ENCODE results near the gene IER5.

The IER5 gene

GRCh38 chr1:181095260-181095659 lies 6.8 kb downstream of the IER5 start:
- H3K27ac ChIP-seq: no peak overlapping the region
- H3K27me3 ChIP-seq: peaks cover 20% of the 10 kb centered on the region
- H3K9me3 ChIP-seq: no peaks in the 10 kb centered on the region
- H3K4me1 ChIP-seq (ENCODE audit: control insufficient read depth in 1 of 2, insufficient read depth in 1 of 2, low read depth in 1 of 2, low read length in 1 of 2): peaks cover 10 to 11% of the 10 kb centered on the region in 2 experiments
- no peaks in the 10 kb centered on the region for H3K36me3 ChIP-seq
- TF ChIP-seq, protein P1, sequence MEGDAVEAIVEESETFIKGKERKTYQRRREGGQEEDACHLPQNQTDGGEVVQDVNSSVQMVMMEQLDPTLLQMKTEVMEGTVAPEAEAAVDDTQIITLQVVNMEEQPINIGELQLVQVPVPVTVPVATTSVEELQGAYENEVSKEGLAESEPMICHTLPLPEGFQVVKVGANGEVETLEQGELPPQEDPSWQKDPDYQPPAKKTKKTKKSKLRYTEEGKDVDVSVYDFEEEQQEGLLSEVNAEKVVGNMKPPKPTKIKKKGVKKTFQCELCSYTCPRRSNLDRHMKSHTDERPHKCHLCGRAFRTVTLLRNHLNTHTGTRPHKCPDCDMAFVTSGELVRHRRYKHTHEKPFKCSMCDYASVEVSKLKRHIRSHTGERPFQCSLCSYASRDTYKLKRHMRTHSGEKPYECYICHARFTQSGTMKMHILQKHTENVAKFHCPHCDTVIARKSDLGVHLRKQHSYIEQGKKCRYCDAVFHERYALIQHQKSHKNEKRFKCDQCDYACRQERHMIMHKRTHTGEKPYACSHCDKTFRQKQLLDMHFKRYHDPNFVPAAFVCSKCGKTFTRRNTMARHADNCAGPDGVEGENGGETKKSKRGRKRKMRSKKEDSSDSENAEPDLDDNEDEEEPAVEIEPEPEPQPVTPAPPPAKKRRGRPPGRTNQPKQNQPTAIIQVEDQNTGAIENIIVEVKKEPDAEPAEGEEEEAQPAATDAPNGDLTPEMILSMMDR (IDR thresholded peaks at IDR 0.05): no peak
- no peak overlapping the region for H3K4me3 ChIP-seq (ENCODE audit: low read depth in 1 of 2, low read length in 1 of 2)

- TF ChIP-seq, protein P1 (IDR thresholded peaks at IDR 0.05): no peak
- no peaks in the 10 kb centered on the region for H3K9me3 ChIP-seq
- no peak overlapping the region for H3K27ac ChIP-seq
- H3K36me3 ChIP-seq: no peaks in the 10 kb centered on the region
- peaks cover 25% of the 10 kb centered on the region for H3K27me3 ChIP-seq
- H3K4me3 ChIP-seq (ENCODE audit: low read depth in 1 of 2, low read length in 1 of 2): no peak overlapping the region
- peaks cover 5 to 6% of the 10 kb centered on the region in 2 experiments for H3K4me1 ChIP-seq (ENCODE audit: control insufficient read depth in 1 of 2, insufficient read depth in 1 of 2, low read depth in 1 of 2, low read length in 1 of 2)
Measured at GRCh38 chr1:181095763-181096184, 7.3 kb downstream of the IER5 start.

GRCh38 chr1:181097242-181097641 lies 8.7 kb downstream of the IER5 start:
- Histone ChIP-seq H3K4me3 (ENCODE audit: low read depth in 1 of 2, low read length in 1 of 2) (no peak overlapping the region), H3K4me1 (ENCODE audit: control insufficient read depth in 1 of 2, insufficient read depth in 1 of 2, low read depth in 1 of 2, low read length in 1 of 2) (no peaks in the 10 kb centered on the region), H3K27ac (no peak overlapping the region), H3K9me3 (no peaks in the 10 kb centered on the region), H3K36me3 (no peaks in the 10 kb centered on the region), H3K27me3 (peaks cover 39% of the 10 kb centered on the region)
- TF ChIP-seq, protein P1 (IDR thresholded peaks at IDR 0.05): no peak

GRCh38 chr1:181099152-181100014 lies 10.9 kb downstream of the IER5 start:
- H3K4me3 ChIP-seq (ENCODE audit: low read depth in 1 of 2, low read length in 1 of 2): no peak overlapping the region
- H3K27ac ChIP-seq: no peak overlapping the region
- no peaks in the 10 kb centered on the region for H3K9me3 ChIP-seq
- H3K36me3 ChIP-seq: no peaks in the 10 kb centered on the region
- peaks cover 1 to 2% of the 10 kb centered on the region in 2 experiments for H3K4me1 ChIP-seq (ENCODE audit: control insufficient read depth in 1 of 2, insufficient read depth in 1 of 2, low read depth in 1 of 2, low read length in 1 of 2)
- TF ChIP-seq, protein P1 (IDR thresholded peaks at IDR 0.05): no peak
- H3K27me3 ChIP-seq: peaks cover 50% of the 10 kb centered on the region

- H3K4me3 ChIP-seq (ENCODE audit: low read depth in 1 of 2, low read length in 1 of 2): no peak overlapping the region
- no peak overlapping the region for H3K27ac ChIP-seq
- no peaks in the 10 kb centered on the region for H3K9me3 ChIP-seq
- peaks cover 58% of the 10 kb centered on the region for H3K27me3 ChIP-seq
- peaks cover 7% of the 10 kb centered on the region in 2 experiments for H3K4me1 ChIP-seq (ENCODE audit: control insufficient read depth in 1 of 2, insufficient read depth in 1 of 2, low read depth in 1 of 2, low read length in 1 of 2)
- H3K36me3 ChIP-seq: no peaks in the 10 kb centered on the region
- TF ChIP-seq, protein P1 (IDR thresholded peaks at IDR 0.05): no peak
Measured at GRCh38 chr1:181100015-181100905, 11.8 kb downstream of the IER5 start.

All from neutrophil (primary cell).